Stomach smooth muscle (tissue), 2 donors: ENCODE results near the gene CFAP126.
A peak's percentile ranks its signal among the peaks of the same experiment; 100 is the strongest.
"Not testable (repeated sequence)": the region's sequence is repeated elsewhere in the genome, so short reads cannot be mapped to it uniquely, and the experiment has no call there.

Experiments used
- H3K27ac ChIP-seq: one replicate; pipeline ENCODE4 v1.7.0; 2013; ENCODE audit warnings: mild to moderate bottlenecking, low read length, inconsistent platforms
- H3K27me3 ChIP-seq, 2 donors: one replicate each; pipeline ENCODE4 v1.7.0; 2013; ENCODE audit warnings: low read length in 2 of 2; ENCODE audit not compliant: insufficient read depth in 2 of 2, control insufficient read depth in 1 of 2
- H3K36me3 ChIP-seq, 2 donors: one replicate each; pipeline ENCODE4 v1.7.0; 2013; ENCODE audit warnings: low read length in 2 of 2; ENCODE audit not compliant: control insufficient read depth in 2 of 2, insufficient read depth in 2 of 2
- H3K4me1 ChIP-seq: one replicate; pipeline ENCODE4 v1.7.0; 2013; ENCODE audit warnings: low read length; ENCODE audit not compliant: control insufficient read depth, insufficient read depth
- H3K4me3 ChIP-seq, 2 donors: one replicate each; pipeline ENCODE4 v1.7.0; 2013; ENCODE audit warnings: low read length in 2 of 2
- H3K9ac ChIP-seq, 2 donors: one replicate each; pipeline ENCODE4 v1.7.0; 2013; ENCODE audit warnings: low read length in 2 of 2, mild to moderate bottlenecking in 1 of 2
- H3K9me3 ChIP-seq, 2 donors: one replicate each; pipeline ENCODE4 v1.7.0; 2013; ENCODE audit warnings: low read length in 2 of 2; ENCODE audit not compliant: control insufficient read depth in 2 of 2
- donor health status: healthy.
- donor health status: Pancreatic carcinoma.

CFAP126 gene

GRCh38 chr1:161398900-161399256, 31.2 kb upstream of the CFAP126 start:
- Histone ChIP-seq H3K9me3 (no peaks in the 10 kb centered on the region), H3K36me3 (no peaks in the 10 kb centered on the region), H3K27me3 (no peaks in the 10 kb centered on the region), H3K27ac (peak overlapping the region; percentile 100), H3K9ac (peak overlapping the region; percentile 85 to 100), H3K4me3 (peak overlapping the region; percentile 83 to 97), H3K4me1 (peaks cover 3% of the 10 kb centered on the region)

GRCh38 chr1:161397038-161397437, 29.4 kb upstream of the CFAP126 start:
- not testable (repeated sequence) for H3K36me3 ChIP-seq, H3K27me3 ChIP-seq, H3K4me1 ChIP-seq, H3K9me3 ChIP-seq, H3K9ac ChIP-seq, H3K27ac ChIP-seq, H3K4me3 ChIP-seq

- Histone ChIP-seq H3K9me3 (no peaks in the 10 kb centered on the region), H3K9ac (no peak overlapping the region), H3K4me3 (no peak overlapping the region), H3K36me3 (no peaks in the 10 kb centered on the region), H3K4me1 (peaks cover 6% of the 10 kb centered on the region), H3K27ac (no peak overlapping the region), H3K27me3 (no peaks in the 10 kb centered on the region)
Measured at GRCh38 chr1:161393151-161393550, 25.5 kb upstream of the CFAP126 start.

- H3K27ac ChIP-seq, result no peak overlapping the region
- no peaks in the 10 kb centered on the region for H3K27me3 ChIP-seq
- H3K36me3 ChIP-seq, result no peaks in the 10 kb centered on the region
- no peaks in the 10 kb centered on the region for H3K9me3 ChIP-seq
- H3K4me3 ChIP-seq, result no peak overlapping the region
- H3K4me1 ChIP-seq, result peaks cover 6% of the 10 kb centered on the region
- no peak overlapping the region for H3K9ac ChIP-seq
Measured at GRCh38 chr1:161391611-161392010, 23.9 kb upstream of the CFAP126 start.

GRCh38 chr1:161391136-161391535, 23.5 kb upstream of the CFAP126 start:
- H3K9ac ChIP-seq, result peak overlapping the region in 1 of 2 donors; percentile 76
- H3K4me1 ChIP-seq, H3K9me3 ChIP-seq, H3K27ac ChIP-seq, H3K27me3 ChIP-seq, H3K36me3 ChIP-seq: not testable (repeated sequence)
- peak overlapping the region in 1 of 2 donors; percentile 74 for H3K4me3 ChIP-seq

- peak overlapping the region; percentile 74 to 89 for H3K4me3 ChIP-seq
- H3K4me1 ChIP-seq, result peaks cover 6% of the 10 kb centered on the region
- H3K9me3 ChIP-seq, result no peaks in the 10 kb centered on the region
- no peaks in the 10 kb centered on the region for H3K36me3 ChIP-seq
- H3K27ac ChIP-seq, result peak overlapping the region; percentile 70
- H3K9ac ChIP-seq, result peak overlapping the region; percentile 76 to 88
- H3K27me3 ChIP-seq, result no peaks in the 10 kb centered on the region
Measured at GRCh38 chr1:161390559-161390858, 22.8 kb upstream of the CFAP126 start.

- H3K27ac ChIP-seq, result peak overlapping the region; percentile 85
- H3K9me3 ChIP-seq, result no peaks in the 10 kb centered on the region
- no peaks in the 10 kb centered on the region for H3K36me3 ChIP-seq
- peak overlapping the region; percentile 74 to 89 for H3K4me3 ChIP-seq
- H3K27me3 ChIP-seq, result no peaks in the 10 kb centered on the region
- peak overlapping the region; percentile 83 to 96 for H3K9ac ChIP-seq
- peaks cover 6% of the 10 kb centered on the region for H3K4me1 ChIP-seq
Measured at GRCh38 chr1:161389691-161390558, 22.2 kb upstream of the CFAP126 start.

GRCh38 chr1:161389158-161389557, 21.5 kb upstream of the CFAP126 start:
- not testable (repeated sequence) for H3K27me3 ChIP-seq, H3K36me3 ChIP-seq, H3K9me3 ChIP-seq, H3K4me1 ChIP-seq
- H3K4me3 ChIP-seq, result peak overlapping the region; percentile 70 to 82
- peak overlapping the region; percentile 83 to 96 for H3K9ac ChIP-seq
- peak overlapping the region; percentile 85 for H3K27ac ChIP-seq

GRCh38 chr1:161388639-161389038, 21.0 kb upstream of the CFAP126 start:
- no peak overlapping the region for H3K27ac ChIP-seq

GRCh38 chr1:161382214-161383019, 14.7 kb upstream of the CFAP126 start:
- no peaks in the 10 kb centered on the region for H3K27me3 ChIP-seq
- H3K9ac ChIP-seq, result peak overlapping the region; percentile 14 to 64
- H3K4me1 ChIP-seq, result peaks cover 2% of the 10 kb centered on the region
- H3K36me3 ChIP-seq, result no peaks in the 10 kb centered on the region
- no peak overlapping the region for H3K4me3 ChIP-seq
- H3K27ac ChIP-seq, result peak overlapping the region; percentile 37
- no peaks in the 10 kb centered on the region for H3K9me3 ChIP-seq

More at GRCh38 chr1:161388639-161389038, 21.0 kb upstream of the CFAP126 start:
- H3K4me1 ChIP-seq, result peaks cover 6% of the 10 kb centered on the region
- H3K9ac ChIP-seq, result no peak overlapping the region
- no peaks in the 10 kb centered on the region for H3K9me3 ChIP-seq
- H3K27me3 ChIP-seq, result no peaks in the 10 kb centered on the region
- no peaks in the 10 kb centered on the region for H3K36me3 ChIP-seq
- no peak overlapping the region for H3K4me3 ChIP-seq

GRCh38 chr1:161381707-161382106, 14.0 kb upstream of the CFAP126 start:
- H3K4me1 ChIP-seq, result peaks cover 2% of the 10 kb centered on the region
- peak overlapping the region; percentile 22 to 60 for H3K9ac ChIP-seq
- H3K36me3 ChIP-seq, result no peaks in the 10 kb centered on the region
- no peak overlapping the region for H3K27ac ChIP-seq
- no peak overlapping the region for H3K4me3 ChIP-seq
- no peaks in the 10 kb centered on the region for H3K27me3 ChIP-seq
- H3K9me3 ChIP-seq, result no peaks in the 10 kb centered on the region
